Measurements from ENCODE around the gene C12orf42. TPM values are rescaled to one million over a fixed set of nuclear protein-coding genes. Genes with fewer than 3 reads are reported as not detected.
"Not testable (repeated sequence)": the region's sequence is repeated elsewhere in the genome, so short reads cannot be mapped to it uniquely, and the experiment has no call there.

C12orf42 gene
- polyA plus RNA-seq, 4 donors, result 0.30 TPM; not detected in 3

GRCh38 chr12:103442822-103443221, 52.9 kb downstream of the C12orf42 start:
- no peaks in the 10 kb centered on the region for H3K36me3 ChIP-seq (ENCODE audit: control insufficient read depth in 3 of 3, insufficient read depth in 2 of 3, low read depth in 1 of 3, low read length in 3 of 3)
- WGBS, 3 donors, result 61 to 72% (median 67%) methylated on average over 3 of the region's 3 CpGs
- no peak for FAIRE-seq

GRCh38 chr12:103442182-103442555, 53.6 kb downstream of the C12orf42 start:
- DNase-seq (no peak), FAIRE-seq (no peak)
- Histone ChIP-seq H3K4me1 (ENCODE audit: control insufficient read depth in 3 of 3, insufficient read depth in 2 of 3, low read depth in 1 of 3, low read length in 2 of 3) (no peaks in the 10 kb centered on the region), H3K9me3 (ENCODE audit: control insufficient read depth in 2 of 2, insufficient read depth in 1 of 2, low read depth in 1 of 2, low read length in 1 of 2) (no peaks in the 10 kb centered on the region), H3K27me3 (ENCODE audit: control insufficient read depth in 3 of 3, insufficient read depth in 3 of 3, low read length in 3 of 3) (no peaks in the 10 kb centered on the region), H3K36me3 (ENCODE audit: control insufficient read depth in 3 of 3, insufficient read depth in 2 of 3, low read depth in 1 of 3, low read length in 3 of 3) (no peaks in the 10 kb centered on the region), H3K27ac (ENCODE audit: low read depth in 1 of 3, low read length in 2 of 3) (peak overlapping the region in 1 of 3 donors; percentile 14), H3K4me3 (ENCODE audit: low read depth in 1 of 3, low read length in 3 of 3) (no peak overlapping the region)
- 72 to 74% (median 73%) methylated on average over 5 of the region's 5 CpGs for whole genome bisulfite sequencing, 3 donors

More at GRCh38 chr12:103442822-103443221, 52.9 kb downstream of the C12orf42 start:
- no peak overlapping the region for H3K27ac ChIP-seq (ENCODE audit: low read depth in 1 of 3, low read length in 2 of 3)
- no peak overlapping the region for H3K4me3 ChIP-seq (ENCODE audit: low read depth in 1 of 3, low read length in 3 of 3)
- no peaks in the 10 kb centered on the region for H3K4me1 ChIP-seq (ENCODE audit: control insufficient read depth in 3 of 3, insufficient read depth in 2 of 3, low read depth in 1 of 3, low read length in 2 of 3)
- H3K9me3 ChIP-seq (ENCODE audit: control insufficient read depth in 2 of 2, insufficient read depth in 1 of 2, low read depth in 1 of 2, low read length in 1 of 2), result no peaks in the 10 kb centered on the region
- no peak for DNase-seq
- H3K27me3 ChIP-seq (ENCODE audit: control insufficient read depth in 3 of 3, insufficient read depth in 3 of 3, low read length in 3 of 3), result no peaks in the 10 kb centered on the region

- Histone ChIP-seq H3K27me3 (ENCODE audit: control insufficient read depth in 3 of 3, insufficient read depth in 3 of 3, low read length in 3 of 3) (no peaks in the 10 kb centered on the region), H3K36me3 (ENCODE audit: control insufficient read depth in 3 of 3, insufficient read depth in 2 of 3, low read depth in 1 of 3, low read length in 3 of 3) (no peaks in the 10 kb centered on the region), H3K9me3 (ENCODE audit: control insufficient read depth in 2 of 2, insufficient read depth in 1 of 2, low read depth in 1 of 2, low read length in 1 of 2) (no peaks in the 10 kb centered on the region), H3K27ac (ENCODE audit: low read depth in 1 of 3, low read length in 2 of 3) (peak overlapping the region in 1 of 3 donors; percentile 68), H3K4me3 (ENCODE audit: low read depth in 1 of 3, low read length in 3 of 3) (no peak overlapping the region), H3K4me1 (ENCODE audit: control insufficient read depth in 3 of 3, insufficient read depth in 2 of 3, low read depth in 1 of 3, low read length in 2 of 3) (no peaks in the 10 kb centered on the region)
- FAIRE-seq (no peak), DNase-seq (peak in 1 of 2 donors; percentile 10)
- 55 to 73% (median 57%) methylated on average over 1 of the region's 1 CpG for WGBS, 3 donors
Observed at GRCh38 chr12:103441437-103442181, 54.2 kb downstream of the C12orf42 start.

GRCh38 chr12:103434165-103435105, 61.3 kb downstream of the C12orf42 start:
- H3K4me3 ChIP-seq (ENCODE audit: low read depth in 1 of 3, low read length in 3 of 3); H3K27me3 ChIP-seq (ENCODE audit: control insufficient read depth in 3 of 3, insufficient read depth in 3 of 3, low read length in 3 of 3); H3K4me1 ChIP-seq (ENCODE audit: control insufficient read depth in 3 of 3, insufficient read depth in 2 of 3, low read depth in 1 of 3, low read length in 2 of 3); H3K27ac ChIP-seq (ENCODE audit: low read depth in 1 of 3, low read length in 2 of 3); DNase-seq; H3K9me3 ChIP-seq (ENCODE audit: control insufficient read depth in 2 of 2, insufficient read depth in 1 of 2, low read depth in 1 of 2, low read length in 1 of 2); H3K36me3 ChIP-seq (ENCODE audit: control insufficient read depth in 3 of 3, insufficient read depth in 2 of 3, low read depth in 1 of 3, low read length in 3 of 3); FAIRE-seq: not testable (repeated sequence)
- 60 to 66% (median 65%) methylated on average over 24 to 31 of the region's 33 CpGs for WGBS, 3 donors

GRCh38 chr12:103431950-103432349, 63.8 kb downstream of the C12orf42 start:
- 66 to 81% (median 73%) methylated on average over 2 of the region's 2 CpGs for WGBS, 3 donors
- Histone ChIP-seq H3K9me3 (ENCODE audit: control insufficient read depth in 2 of 2, insufficient read depth in 1 of 2, low read depth in 1 of 2, low read length in 1 of 2) (no peaks in the 10 kb centered on the region), H3K4me3 (ENCODE audit: low read depth in 1 of 3, low read length in 3 of 3) (no peak overlapping the region), H3K36me3 (ENCODE audit: control insufficient read depth in 3 of 3, insufficient read depth in 2 of 3, low read depth in 1 of 3, low read length in 3 of 3) (no peaks in the 10 kb centered on the region), H3K27me3 (ENCODE audit: control insufficient read depth in 3 of 3, insufficient read depth in 3 of 3, low read length in 3 of 3) (no peaks in the 10 kb centered on the region), H3K4me1 (ENCODE audit: control insufficient read depth in 3 of 3, insufficient read depth in 2 of 3, low read depth in 1 of 3, low read length in 2 of 3) (no peaks in the 10 kb centered on the region), H3K27ac (ENCODE audit: low read depth in 1 of 3, low read length in 2 of 3) (no peak overlapping the region)
- FAIRE-seq, result no peak
- DNase-seq, result no peak

- no peak for FAIRE-seq
- Histone ChIP-seq H3K4me3 (ENCODE audit: low read depth in 1 of 3, low read length in 3 of 3) (no peak overlapping the region), H3K36me3 (ENCODE audit: control insufficient read depth in 3 of 3, insufficient read depth in 2 of 3, low read depth in 1 of 3, low read length in 3 of 3) (no peaks in the 10 kb centered on the region), H3K4me1 (ENCODE audit: control insufficient read depth in 3 of 3, insufficient read depth in 2 of 3, low read depth in 1 of 3, low read length in 2 of 3) (no peaks in the 10 kb centered on the region), H3K27me3 (ENCODE audit: control insufficient read depth in 3 of 3, insufficient read depth in 3 of 3, low read length in 3 of 3) (no peaks in the 10 kb centered on the region), H3K9me3 (ENCODE audit: control insufficient read depth in 2 of 2, insufficient read depth in 1 of 2, low read depth in 1 of 2, low read length in 1 of 2) (no peaks in the 10 kb centered on the region), H3K27ac (ENCODE audit: low read depth in 1 of 3, low read length in 2 of 3) (no peak overlapping the region)
- 87 to 97% (median 90%) methylated on average over 1 of the region's 1 CpG for WGBS, 3 donors
- DNase-seq, result no peak
Observed at GRCh38 chr12:103431387-103431786, 64.4 kb downstream of the C12orf42 start.

GRCh38 chr12:103425674-103426073, 70.1 kb downstream of the C12orf42 start:
- H3K27me3 ChIP-seq (ENCODE audit: control insufficient read depth in 3 of 3, insufficient read depth in 3 of 3, low read length in 3 of 3); H3K4me1 ChIP-seq (ENCODE audit: control insufficient read depth in 3 of 3, insufficient read depth in 2 of 3, low read depth in 1 of 3, low read length in 2 of 3); H3K36me3 ChIP-seq (ENCODE audit: control insufficient read depth in 3 of 3, insufficient read depth in 2 of 3, low read depth in 1 of 3, low read length in 3 of 3); DNase-seq; H3K4me3 ChIP-seq (ENCODE audit: low read depth in 1 of 3, low read length in 3 of 3); FAIRE-seq; H3K9me3 ChIP-seq (ENCODE audit: control insufficient read depth in 2 of 2, insufficient read depth in 1 of 2, low read depth in 1 of 2, low read length in 1 of 2); H3K27ac ChIP-seq (ENCODE audit: low read depth in 1 of 3, low read length in 2 of 3): not testable (repeated sequence)
- 68 to 75% (median 70%) methylated on average over 6 of the region's 6 CpGs for WGBS, 3 donors

GRCh38 chr12:103424849-103425586, 70.8 kb downstream of the C12orf42 start:
- WGBS, 3 donors, result 59 to 68% (median 65%) methylated on average over 9 of the region's 9 CpGs
- not testable (repeated sequence) for DNase-seq, FAIRE-seq

More at GRCh38 chr12:103424849-103425586, 70.8 kb downstream of the C12orf42 start:
- H3K36me3 ChIP-seq (ENCODE audit: control insufficient read depth in 3 of 3, insufficient read depth in 2 of 3, low read depth in 1 of 3, low read length in 3 of 3); H3K4me1 ChIP-seq (ENCODE audit: control insufficient read depth in 3 of 3, insufficient read depth in 2 of 3, low read depth in 1 of 3, low read length in 2 of 3); H3K27ac ChIP-seq (ENCODE audit: low read depth in 1 of 3, low read length in 2 of 3); H3K27me3 ChIP-seq (ENCODE audit: control insufficient read depth in 3 of 3, insufficient read depth in 3 of 3, low read length in 3 of 3); H3K4me3 ChIP-seq (ENCODE audit: low read depth in 1 of 3, low read length in 3 of 3); H3K9me3 ChIP-seq (ENCODE audit: control insufficient read depth in 2 of 2, insufficient read depth in 1 of 2, low read depth in 1 of 2, low read length in 1 of 2): not testable (repeated sequence)

All from small intestine (tissue), 7 donors.